ENCODE results near the gene PPP6R2.

PPP6R2 gene

GRCh38 chr22:50488006-50488677 is 145.0 kb downstream of the PPP6R2 start:
- Histone ChIP-seq H3K36me3 (ENCODE audit: control insufficient read depth, low read length) (no peaks in the 10 kb centered on the region), H3K9me2 (replicated peaks; ENCODE audit: control insufficient read depth, low read length) (no peaks in the 10 kb centered on the region), H3K79me2 (ENCODE audit: control insufficient read depth, low read length) (no peaks in the 10 kb centered on the region), H3K27me3 (ENCODE audit: control insufficient read depth, low read length) (no peaks in the 10 kb centered on the region), H3K4me1 (ENCODE audit: control insufficient read depth, low read length) (peaks cover 20% of the 10 kb centered on the region), H3F3A (ENCODE audit: control insufficient read depth, insufficient read depth) (no peaks in the 10 kb centered on the region), H4K20me1 (ENCODE audit: control insufficient read depth, insufficient read depth, low read depth, low read length) (no peaks in the 10 kb centered on the region), H3K4me3 (ENCODE audit: low read length) (no peak overlapping the region), H3K9me3 (ENCODE audit: control insufficient read depth, insufficient read depth, low read length) (no peaks in the 10 kb centered on the region), H3K27ac (ENCODE audit: low read depth, low read length) (no peak overlapping the region), H3K4me2 (ENCODE audit: low read length) (no peak overlapping the region)
- TF ChIP-seq EZH2phosphoT487 (IDR thresholded peaks at IDR 0.05; ENCODE audit: borderline replicate concordance, low read length) (no peak), CTCF (IDR thresholded peaks at IDR 0.05; ENCODE audit: low read depth, low read length, poor library complexity, severe bottlenecking) (no peak)

DNA sequence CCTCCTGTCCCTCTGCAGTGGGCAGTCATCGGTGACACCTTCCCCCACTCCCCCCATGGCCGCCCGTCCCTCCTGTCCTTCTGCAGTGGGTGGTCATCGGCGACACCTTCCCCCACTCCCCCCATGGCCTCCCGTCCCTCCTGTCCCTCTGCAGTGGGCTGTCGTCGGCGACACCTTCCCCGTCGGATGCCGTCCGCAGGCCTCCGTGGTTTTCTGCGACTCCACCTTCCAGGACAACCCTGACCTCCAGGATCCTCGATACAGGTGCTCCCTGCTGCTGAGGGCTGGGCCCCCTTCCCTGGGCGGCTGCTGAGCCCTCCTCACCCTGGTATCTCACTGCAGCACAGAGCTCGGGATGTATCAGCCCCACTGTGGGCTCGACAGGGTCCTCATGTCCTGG is 145.8 kb downstream of the PPP6R2 start:
- H3K4me1 ChIP-seq (ENCODE audit: control insufficient read depth, low read length), result peaks cover 16% of the 10 kb centered on the region
- H3K79me2 ChIP-seq (ENCODE audit: control insufficient read depth, low read length), result no peaks in the 10 kb centered on the region
- no peak overlapping the region for H3K4me3 ChIP-seq (ENCODE audit: low read length)
- no peaks in the 10 kb centered on the region for H3F3A ChIP-seq (ENCODE audit: control insufficient read depth, insufficient read depth)
- no peak overlapping the region for H3K4me2 ChIP-seq (ENCODE audit: low read length)
- H3K27ac ChIP-seq (ENCODE audit: low read depth, low read length), result no peak overlapping the region
- H3K9me3 ChIP-seq (ENCODE audit: control insufficient read depth, insufficient read depth, low read length), result no peaks in the 10 kb centered on the region
- TF ChIP-seq CTCF (IDR thresholded peaks at IDR 0.05; ENCODE audit: low read depth, low read length, poor library complexity, severe bottlenecking) (no peak), EZH2phosphoT487 (IDR thresholded peaks at IDR 0.05; ENCODE audit: borderline replicate concordance, low read length) (no peak)
- no peaks in the 10 kb centered on the region for H4K20me1 ChIP-seq (ENCODE audit: control insufficient read depth, insufficient read depth, low read depth, low read length)
- no peaks in the 10 kb centered on the region for H3K27me3 ChIP-seq (ENCODE audit: control insufficient read depth, low read length)
- H3K36me3 ChIP-seq (ENCODE audit: control insufficient read depth, low read length), result no peaks in the 10 kb centered on the region
- no peaks in the 10 kb centered on the region for H3K9me2 ChIP-seq (replicated peaks; ENCODE audit: control insufficient read depth, low read length)

- H3F3A ChIP-seq (ENCODE audit: control insufficient read depth, insufficient read depth), result no peaks in the 10 kb centered on the region
- no peaks in the 10 kb centered on the region for H3K27me3 ChIP-seq (ENCODE audit: control insufficient read depth, low read length)
- no peaks in the 10 kb centered on the region for H3K79me2 ChIP-seq (ENCODE audit: control insufficient read depth, low read length)
- no peaks in the 10 kb centered on the region for H3K9me2 ChIP-seq (replicated peaks; ENCODE audit: control insufficient read depth, low read length)
- TF ChIP-seq CTCF (IDR thresholded peaks at IDR 0.05; ENCODE audit: low read depth, low read length, poor library complexity, severe bottlenecking), result no peak
- peaks cover 9% of the 10 kb centered on the region for H3K4me1 ChIP-seq (ENCODE audit: control insufficient read depth, low read length)
- H3K27ac ChIP-seq (ENCODE audit: low read depth, low read length), result no peak overlapping the region
- no peak overlapping the region for H3K4me3 ChIP-seq (ENCODE audit: low read length)
- H3K9me3 ChIP-seq (ENCODE audit: control insufficient read depth, insufficient read depth, low read length), result no peaks in the 10 kb centered on the region
- no peaks in the 10 kb centered on the region for H4K20me1 ChIP-seq (ENCODE audit: control insufficient read depth, insufficient read depth, low read depth, low read length)
- no peaks in the 10 kb centered on the region for H3K36me3 ChIP-seq (ENCODE audit: control insufficient read depth, low read length)
- H3K4me2 ChIP-seq (ENCODE audit: low read length), result no peak overlapping the region
These were observed 146.5 kb downstream of the PPP6R2 start for GRCh38 chr22:50489363-50490243.

All from DOHH2 (cell line).